CD14-positive monocyte (primary cell): ENCODE measurements around the gene SPAG16. TPM values are rescaled to one million over a fixed set of nuclear protein-coding genes. Genes with fewer than 3 reads are reported as not detected.

ENCODE experiments used
- DNase-seq, 3 donors: peaks; one replicate each; pipeline ENCODE4 v3.0.0-alpha.2; 2011 to 2022
- H2AFZ ChIP-seq: 2 replicates; pipeline ENCODE4 v1.6.0; 2012; ENCODE audit warnings: mild to moderate bottlenecking, low read depth, low read length, inconsistent platforms; ENCODE audit not compliant: insufficient read depth, poor library complexity, severe bottlenecking
- H3K27ac ChIP-seq, 2 donors: 1 replicate in 1 of 2; 2 replicates in 1 of 2; pipeline ENCODE4 v1.5.1; 2012 to 2013; ENCODE audit warnings: low read length in 2 of 2, control low read depth in 1 of 2, inconsistent platforms in 1 of 2, low read depth in 1 of 2, mild to moderate bottlenecking in 1 of 2
- H3K27me3 ChIP-seq, 2 donors: one replicate each; pipeline versions ENCODE4 v1.6.0 to v1.6.1; 2011 to 2013; ENCODE audit warnings: low read length in 2 of 2; ENCODE audit not compliant: control insufficient read depth in 2 of 2, insufficient read depth in 2 of 2
- H3K36me3 ChIP-seq, 2 donors: replicated peaks in 1 of 2; 1 replicate in 1 of 2; 2 replicates in 1 of 2; pipeline versions ENCODE4 v1.5.1 to v1.6.1; 2012 to 2013; ENCODE audit warnings: low read length in 2 of 2, control low read depth in 1 of 2, inconsistent platforms in 1 of 2, mild to moderate bottlenecking in 1 of 2; ENCODE audit not compliant: insufficient read depth in 2 of 2, control insufficient read depth in 1 of 2
- H3K4me1 ChIP-seq, 2 donors: 1 replicate in 1 of 2; 2 replicates in 1 of 2; pipeline versions ENCODE4 v1.5.1 to v1.6.1; 2012 to 2013; ENCODE audit warnings: low read length in 2 of 2, control low read depth in 1 of 2, inconsistent platforms in 1 of 2, mild to moderate bottlenecking in 1 of 2, moderate library complexity in 1 of 2; ENCODE audit not compliant: insufficient read depth in 2 of 2, control insufficient read depth in 1 of 2
- H3K4me2 ChIP-seq: replicated peaks from 2 replicates; pipeline ENCODE3; 2012; ENCODE audit warnings: low read length, moderate library complexity, mild to moderate bottlenecking; ENCODE audit not compliant: poor library complexity, severe bottlenecking; ENCODE audit errors: extremely low read depth
- H3K4me3 ChIP-seq, 3 experiments: fragments of 200-600 bp in 1 of 3; sonication (generic) in 1 of 3; replicated peaks in 1 of 3; 1 replicate in 2 of 3; 2 replicates in 1 of 3; pipeline ENCODE4 v1.5.1; 2011 to 2013; ENCODE audit warnings: low read length in 3 of 3, mild to moderate bottlenecking in 3 of 3, control low read depth in 2 of 3, low read depth in 2 of 3, inconsistent platforms in 1 of 3, moderate library complexity in 1 of 3
- H3K79me2 ChIP-seq: 2 replicates; pipeline ENCODE4 v1.6.0; 2012; ENCODE audit warnings: mild to moderate bottlenecking, control low read depth, inconsistent platforms, low read length, moderate library complexity; ENCODE audit not compliant: insufficient read depth
- H3K9ac ChIP-seq: 2 replicates; pipeline ENCODE4 v1.6.0; 2017; ENCODE audit warnings: low read length, mild to moderate bottlenecking; ENCODE audit not compliant: insufficient read depth, poor library complexity, severe bottlenecking
- H3K9me3 ChIP-seq, 2 donors: replicated peaks in 1 of 2; 1 replicate in 1 of 2; 2 replicates in 1 of 2; pipeline versions ENCODE4 v1.5.1 to v1.6.1; 2012 to 2013; ENCODE audit warnings: low read length in 2 of 2, control low read depth in 1 of 2; ENCODE audit not compliant: control insufficient read depth in 1 of 2, insufficient read depth in 1 of 2
- H4K20me1 ChIP-seq: 2 replicates; pipeline ENCODE4 v1.6.0; 2012; ENCODE audit warnings: mild to moderate bottlenecking, low read length, control low read depth, moderate library complexity; ENCODE audit not compliant: insufficient read depth
- H3K27ac Mint-ChIP-seq, 7 donors: one replicate each; pipeline ENCODE4 v1.8.0; 2020; ENCODE audit warnings: mild to moderate bottlenecking in 7 of 7, mixed read lengths in 7 of 7, moderate library complexity in 6 of 7, inconsistent platforms in 2 of 7
- H3K27me3 Mint-ChIP-seq, 3 donors: one replicate each; pipeline ENCODE4 v1.8.0; 2021 to 2022; ENCODE audit warnings: low read depth in 3 of 3, mild to moderate bottlenecking in 3 of 3, mixed read lengths in 3 of 3, moderate library complexity in 3 of 3, inconsistent platforms in 1 of 3
- H3K36me3 Mint-ChIP-seq, 2 donors: one replicate each; pipeline ENCODE4 v1.8.0; 2020; ENCODE audit warnings: mixed read lengths in 2 of 2, inconsistent platforms in 1 of 2, mild to moderate bottlenecking in 1 of 2
- H3K4me1 Mint-ChIP-seq: one replicate; pipeline ENCODE4 v1.8.0; 2020; ENCODE audit warnings: mild to moderate bottlenecking, mixed read lengths
- H3K4me3 Mint-ChIP-seq, 2 donors: one replicate each; pipeline ENCODE4 v1.8.0; 2020; ENCODE audit warnings: mild to moderate bottlenecking in 2 of 2, mixed read lengths in 2 of 2, moderate library complexity in 1 of 2
- H3K9me3 Mint-ChIP-seq, 7 donors: one replicate each; pipeline ENCODE4 v1.8.0; 2020 to 2022; ENCODE audit warnings: mixed read lengths in 7 of 7, mild to moderate bottlenecking in 6 of 7, moderate library complexity in 6 of 7, inconsistent platforms in 2 of 7
- CTCF ChIP-seq: fragments of 200-600 bp; IDR thresholded peaks from one replicate; pipeline ENCODE4 v1.8.0; 2022; ENCODE audit warnings: antibody characterized with exemption, mild to moderate bottlenecking
- WGBS: methylation state at CpG from one replicate; pipeline ENCODE4 v1.1.5; 2013; ENCODE audit warnings: missing lambda C conversion rate; ENCODE audit not compliant: insufficient coverage; 5-methylcytosine and 5-hydroxymethylcytosine counted together
- intact Hi-C, 2 donors: fragments of 100-400 bp; cut with micrococcal nuclease; formaldehyde crosslinking; loops; one replicate each; pipeline versions ENCODE4 v1.15.0 to v1.15.1; 2023
- polyA plus RNA-seq, 3 donors: library from polyadenylated mRNA; depleted of rRNA in 1 of 3; unstranded in 2 of 3; stranded (reverse) in 1 of 3; fragments of 300-500 nt in 2 of 3; fragments of >200 nt in 1 of 3; fragmentation: Illumina TruSeq in 2 of 3; gene quantifications; 1 replicate in 2 of 3; 2 replicates in 1 of 3; pipeline ENCODE4 v1.2.3, GENCODE V29; 2012 to 2021

SPAG16 gene
- polyA plus RNA-seq, 3 donors = 0.12 to 0.30 TPM; not detected in 1

- DNase-seq = no peak
- Histone ChIP-seq H3K36me3 (no peaks in the 10 kb centered on the region), H3K27ac (no peak overlapping the region), H3K79me2 (no peaks in the 10 kb centered on the region), H3K4me1 (no peaks in the 10 kb centered on the region), H3K27me3 (no peaks in the 10 kb centered on the region), H3K9ac (no peak overlapping the region), H3K4me2 (no peak overlapping the region), H3K9me3 (no peaks in the 10 kb centered on the region), H4K20me1 (no peaks in the 10 kb centered on the region), H2AFZ (no peak overlapping the region), H3K4me3 (no peak overlapping the region)
- Mint-ChIP-seq H3K9me3 (peaks cover 0 to 2% (median 0%) of the 10 kb centered on the region in 7 donors), H3K4me1 (no peaks in the 10 kb centered on the region), H3K36me3 (no peaks in the 10 kb centered on the region), H3K27me3 (peaks cover 0 to 2% (median 2%) of the 10 kb centered on the region in 3 donors), H3K27ac (no peak overlapping the region), H3K4me3 (no peak overlapping the region)
- intact Hi-C loops = no loop called here
- WGBS = 80% methylated on average over 1 of the region's 1 CpG
- no peak for TF ChIP-seq CTCF
These were observed 792.3 kb downstream of the SPAG16 start for GRCh38 chr2:214076527-214076926.

- no peaks in the 10 kb centered on the region for H4K20me1 ChIP-seq
- no peak overlapping the region for H3K4me2 ChIP-seq
- DNase-seq = no peak
- no peak overlapping the region for H3K4me3 Mint-ChIP-seq
- H3K27me3 Mint-ChIP-seq = peaks cover 0 to 2% (median 2%) of the 10 kb centered on the region in 3 donors
- no peaks in the 10 kb centered on the region for H3K4me1 ChIP-seq
- H3K79me2 ChIP-seq = no peaks in the 10 kb centered on the region
- H3K4me1 Mint-ChIP-seq = no peaks in the 10 kb centered on the region
- no peak overlapping the region for H3K27ac Mint-ChIP-seq
- no peak overlapping the region for H3K4me3 ChIP-seq
- H3K9me3 Mint-ChIP-seq = peaks cover 0 to 2% (median 0%) of the 10 kb centered on the region in 7 donors
- H3K36me3 Mint-ChIP-seq = no peaks in the 10 kb centered on the region
- no peaks in the 10 kb centered on the region for H3K36me3 ChIP-seq
- H3K27me3 ChIP-seq = no peaks in the 10 kb centered on the region
- no peak overlapping the region for H3K27ac ChIP-seq
- H2AFZ ChIP-seq = no peak overlapping the region
- intact Hi-C loops = no loop called here
- no peaks in the 10 kb centered on the region for H3K9me3 ChIP-seq
- no peak for TF ChIP-seq CTCF
- WGBS = no CpG with 5 or more reads among the region's 1 CpG
- no peak overlapping the region for H3K9ac ChIP-seq
These were observed 793.5 kb downstream of the SPAG16 start for GRCh38 chr2:214077727-214078126.
